HG03575 (cell line): Measurements from ENCODE around the gene ZDHHC3.

Source experiments
- ATAC-seq: cut with Tn5 transposase; IDR thresholded peaks from one replicate; pipeline ENCODE4 v1.9.1; 2021; ENCODE audit not compliant: unreplicated experiment, insufficient number of reproducible peaks, low FRiP score; ENCODE audit errors: extremely low read depth

Gene ZDHHC3

DNA sequence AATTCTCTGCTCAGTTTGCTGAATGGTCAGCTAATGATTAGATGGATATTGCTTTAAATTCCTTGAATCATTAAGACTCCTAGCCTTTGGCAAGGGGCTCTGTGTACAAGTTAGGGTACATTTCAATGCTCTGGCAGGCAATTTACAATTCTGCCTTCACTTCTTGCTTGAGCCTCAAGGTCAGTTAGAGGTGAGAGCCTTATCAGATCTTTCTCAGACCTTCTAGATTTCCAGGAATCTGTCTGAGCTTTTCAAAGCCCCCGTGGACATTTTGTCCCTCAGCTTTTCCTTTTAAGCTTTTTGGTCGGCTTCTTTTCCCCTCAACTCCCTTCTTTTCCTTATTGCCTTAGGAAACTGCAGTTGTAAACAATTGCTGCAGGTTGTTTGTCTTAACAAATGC, 66.9 kb downstream of the ZDHHC3 start:
- no peak for ATAC-seq

DNA sequence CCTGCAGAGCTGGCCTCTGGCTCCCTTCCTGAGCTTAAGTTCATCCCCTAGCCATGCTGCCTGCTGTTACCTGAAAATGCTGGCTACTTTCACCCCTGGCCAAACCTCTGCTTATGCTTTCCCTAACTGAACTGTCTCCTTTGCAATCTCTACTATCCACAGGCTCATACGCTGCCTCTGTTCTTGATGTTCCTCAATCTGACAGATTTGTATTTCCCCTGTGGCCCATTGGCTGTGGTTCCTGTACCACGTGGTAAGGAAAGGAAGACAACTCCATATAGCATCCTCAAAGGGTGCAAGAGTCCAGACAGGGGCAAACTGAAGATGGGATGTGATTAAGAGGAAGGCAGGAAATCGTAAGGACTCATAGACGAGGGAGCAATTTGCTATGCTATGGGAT, 68.4 kb downstream of the ZDHHC3 start:
- ATAC-seq = no peak

DNA sequence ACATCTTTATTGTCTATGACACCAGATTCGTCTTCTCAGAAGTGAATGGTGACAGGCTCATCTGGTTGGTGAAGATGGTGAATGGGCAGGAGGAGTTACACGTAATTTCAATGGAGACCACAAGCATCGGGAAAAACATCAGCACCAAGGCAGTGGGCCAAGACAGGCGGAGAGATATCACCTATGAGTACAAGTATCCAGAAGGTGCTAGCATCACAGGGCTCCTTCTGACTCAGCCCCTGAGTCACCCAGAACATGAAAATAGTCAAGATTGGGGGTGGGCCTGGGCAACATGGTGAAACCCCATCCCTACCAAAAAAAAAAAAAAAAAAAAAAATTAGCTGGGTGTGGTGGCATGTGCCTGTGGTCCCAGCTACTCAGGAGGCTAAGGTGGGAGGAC, 69.0 kb downstream of the ZDHHC3 start:
- ATAC-seq = no peak

DNA sequence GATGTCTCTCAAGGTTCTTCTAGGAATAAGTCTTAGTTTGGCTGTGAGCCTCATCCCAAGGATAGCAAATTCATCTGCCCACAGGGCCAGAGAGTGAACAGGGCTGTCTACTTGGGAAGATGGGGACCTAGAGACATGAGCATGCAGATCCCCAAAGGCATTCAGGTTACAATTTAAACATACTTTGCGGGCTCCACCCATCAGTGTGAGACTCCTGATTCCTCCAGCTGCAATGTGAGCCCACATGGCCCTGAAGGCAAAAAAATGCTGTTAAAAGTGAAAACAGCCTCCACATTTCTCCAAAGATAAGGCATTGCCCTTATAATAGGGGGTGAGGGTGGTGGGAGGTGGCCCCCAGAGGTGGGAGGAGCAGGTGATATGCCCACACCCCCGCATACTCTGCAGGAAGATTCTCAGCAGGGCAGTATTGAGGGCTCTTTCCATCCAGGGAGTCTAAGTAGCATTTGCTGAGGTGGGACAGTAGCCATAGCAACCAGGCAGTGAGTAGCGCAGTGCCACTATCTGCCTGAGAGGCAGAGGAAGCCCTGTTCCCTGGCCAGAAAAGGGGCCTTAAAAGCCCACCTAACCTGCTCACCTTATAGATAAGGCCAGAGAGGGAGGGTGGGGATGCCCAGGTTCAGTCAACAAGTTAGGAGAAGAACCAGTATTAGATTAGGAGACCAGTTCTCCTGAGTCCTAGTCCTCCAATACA, 70.4 kb downstream of the ZDHHC3 start:
- ATAC-seq = no peak

DNA sequence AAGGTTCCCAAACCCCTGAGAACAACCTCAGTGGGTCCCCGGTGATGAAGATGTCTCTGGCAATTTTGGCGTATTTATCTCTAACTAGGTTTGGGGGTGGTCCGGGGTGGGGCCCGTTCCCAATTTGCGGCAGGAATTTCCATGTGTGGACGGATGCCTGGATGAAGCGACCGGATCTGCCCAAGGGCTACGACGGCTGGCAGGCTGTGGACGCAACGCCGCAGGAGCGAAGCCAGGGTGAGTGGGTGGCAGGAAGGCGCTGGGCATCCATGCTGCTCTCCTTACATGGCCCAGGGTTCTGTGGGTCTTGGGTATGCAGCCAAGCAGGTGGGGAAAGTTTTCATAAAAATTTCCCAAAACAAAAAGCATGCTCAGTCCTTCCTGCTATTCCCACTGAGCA, 72.2 kb downstream of the ZDHHC3 start:
- no peak for ATAC-seq

DNA sequence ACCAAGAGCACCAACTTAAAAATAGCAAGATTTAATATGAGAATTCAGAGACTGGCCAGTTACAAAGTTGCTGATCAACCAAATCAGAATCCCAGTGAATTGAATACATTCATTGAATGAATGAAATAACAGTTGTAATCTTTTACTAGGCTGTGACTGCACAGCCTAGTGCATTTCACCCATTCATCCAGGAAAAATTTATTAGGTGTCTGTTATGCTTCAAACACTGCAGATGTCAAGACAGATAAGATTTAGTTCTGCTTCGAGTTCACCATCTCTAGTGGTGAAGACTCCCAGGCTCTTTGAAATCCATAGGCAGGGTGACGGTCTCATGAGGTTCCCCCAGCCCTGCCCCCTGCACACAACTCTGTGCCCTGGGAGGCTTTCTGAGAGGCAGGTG, 72.7 kb downstream of the ZDHHC3 start:
- no peak for ATAC-seq

DNA sequence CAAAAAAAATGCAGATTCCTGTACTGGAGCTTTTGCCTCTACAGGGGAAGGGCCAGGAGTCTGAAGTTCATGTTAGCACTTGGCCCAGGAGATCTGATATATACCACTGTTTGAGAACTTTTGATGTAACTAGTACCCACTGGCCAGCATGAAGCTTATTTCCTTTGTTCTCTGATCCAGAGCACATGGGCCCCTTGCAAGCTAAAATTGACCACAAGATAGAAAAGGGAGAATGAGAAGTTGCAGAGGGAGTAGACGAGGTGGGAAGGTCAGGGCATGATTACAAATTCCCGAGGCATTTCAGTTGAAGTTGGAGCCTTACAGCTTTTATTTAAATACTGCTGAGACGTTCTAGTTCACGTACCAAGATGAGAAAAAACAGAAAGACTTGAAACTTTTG, 73.3 kb downstream of the ZDHHC3 start:
- ATAC-seq = no peak

DNA sequence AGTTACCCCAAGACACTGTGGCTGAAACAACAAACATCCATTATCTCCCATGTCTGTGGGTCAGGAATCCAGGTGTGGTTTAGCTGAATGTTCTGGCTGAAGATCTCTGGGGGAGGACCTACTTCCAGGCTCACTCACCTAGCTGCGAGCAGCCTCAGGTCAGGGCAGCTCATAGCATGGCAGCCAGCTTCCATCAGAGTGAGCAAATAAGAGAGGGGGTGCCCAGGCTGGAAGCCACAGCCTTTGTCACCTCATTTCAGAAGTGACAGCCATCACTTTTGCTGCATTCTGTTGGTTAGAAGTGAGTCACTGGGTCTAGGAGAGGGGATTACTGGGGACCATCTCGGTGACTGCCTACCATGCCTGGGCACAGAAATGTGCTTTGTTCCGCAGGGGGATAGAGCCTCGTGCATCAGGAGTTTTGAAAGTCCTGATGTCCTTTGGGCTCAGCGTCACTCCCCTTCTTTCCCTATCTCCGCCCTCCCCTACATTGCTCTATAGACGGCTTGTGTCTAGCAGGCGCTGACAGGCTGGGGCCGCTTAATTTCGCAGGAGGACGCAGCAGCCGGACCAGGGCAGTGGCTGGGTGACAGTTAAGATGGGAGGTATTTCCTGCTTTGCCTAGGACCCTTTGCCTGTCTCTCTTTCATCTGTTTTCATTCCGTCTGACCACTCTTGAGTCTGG, 76.1 kb downstream of the ZDHHC3 start:
- no peak for ATAC-seq

DNA sequence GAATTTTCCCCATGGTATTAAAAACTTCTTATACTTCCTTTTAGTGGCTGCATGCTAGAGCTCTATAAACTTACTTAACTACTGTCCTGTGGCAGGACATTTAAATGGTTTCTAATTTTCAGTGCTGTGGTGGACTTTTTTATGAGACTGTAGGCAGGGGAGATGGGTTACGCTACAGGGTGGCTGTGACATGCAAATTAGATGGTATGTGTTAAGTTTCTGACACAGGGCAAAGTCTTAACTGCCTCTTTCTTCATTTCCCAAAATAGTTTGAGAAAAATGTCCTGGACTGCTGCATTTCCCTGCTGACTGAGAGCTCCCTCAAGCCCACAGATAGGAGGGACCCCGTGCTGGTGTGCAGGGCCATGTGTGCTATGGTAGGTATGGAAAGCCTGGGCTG, 79.5 kb downstream of the ZDHHC3 start:
- ATAC-seq = no peak

DNA sequence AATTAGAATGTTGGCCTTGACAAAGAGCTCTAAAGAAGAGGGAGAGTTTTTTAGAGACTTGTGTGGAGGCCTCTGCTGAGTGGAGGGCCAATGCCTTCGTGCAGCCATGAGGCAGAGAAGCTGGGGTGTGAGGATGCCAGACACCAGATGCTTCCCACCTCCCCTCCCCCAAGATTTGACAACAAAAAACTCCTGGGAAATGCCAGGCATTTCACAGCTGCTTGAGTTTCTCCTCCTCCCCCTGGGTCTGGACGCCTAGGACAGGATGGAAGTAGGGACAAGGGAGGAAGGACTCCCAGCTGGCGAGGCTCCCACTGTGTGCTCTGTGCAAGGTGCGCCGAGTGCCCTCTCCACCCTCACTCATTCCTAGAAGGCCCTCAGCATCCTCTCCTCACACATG, 81.5 kb downstream of the ZDHHC3 start:
- ATAC-seq = no peak

DNA sequence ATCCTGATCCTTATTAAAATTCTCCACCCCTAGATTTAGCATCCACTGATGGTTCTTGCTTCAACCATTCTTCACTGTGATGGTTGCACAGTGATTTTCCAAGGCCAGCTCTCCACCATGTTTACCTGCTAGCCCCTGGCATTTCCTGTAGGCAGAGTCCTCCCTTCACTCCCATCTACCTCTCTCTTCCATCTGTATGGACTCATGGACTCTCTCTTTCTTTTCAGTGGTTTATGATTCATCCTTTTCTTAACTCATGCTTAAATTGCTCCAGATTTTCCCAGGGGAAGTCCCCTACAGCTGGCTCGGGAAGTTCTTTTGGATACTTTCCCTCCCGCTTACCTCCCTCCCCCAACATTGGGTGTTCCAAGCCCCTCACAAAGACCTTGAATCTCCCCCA, 82.9 kb downstream of the ZDHHC3 start:
- no peak for ATAC-seq

DNA sequence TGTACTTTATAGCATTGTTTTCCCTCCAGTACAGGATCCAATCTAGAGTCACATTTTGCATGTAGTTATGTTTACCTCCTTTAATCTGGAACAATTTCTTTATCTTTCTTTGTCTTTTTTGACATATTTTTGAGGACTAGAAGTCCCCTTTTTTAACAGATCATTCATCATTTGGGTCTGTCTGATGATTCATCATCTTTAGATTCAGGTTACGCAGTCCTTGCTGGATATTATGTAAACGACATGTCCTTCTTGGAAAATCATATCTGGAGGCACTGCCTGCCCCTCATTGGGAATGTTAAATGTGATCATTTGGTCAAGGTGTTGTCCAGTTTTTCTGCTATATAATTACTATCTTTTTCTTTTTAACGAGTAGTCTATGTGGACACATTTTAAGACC, 83.3 kb downstream of the ZDHHC3 start:
- ATAC-seq = no peak

DNA sequence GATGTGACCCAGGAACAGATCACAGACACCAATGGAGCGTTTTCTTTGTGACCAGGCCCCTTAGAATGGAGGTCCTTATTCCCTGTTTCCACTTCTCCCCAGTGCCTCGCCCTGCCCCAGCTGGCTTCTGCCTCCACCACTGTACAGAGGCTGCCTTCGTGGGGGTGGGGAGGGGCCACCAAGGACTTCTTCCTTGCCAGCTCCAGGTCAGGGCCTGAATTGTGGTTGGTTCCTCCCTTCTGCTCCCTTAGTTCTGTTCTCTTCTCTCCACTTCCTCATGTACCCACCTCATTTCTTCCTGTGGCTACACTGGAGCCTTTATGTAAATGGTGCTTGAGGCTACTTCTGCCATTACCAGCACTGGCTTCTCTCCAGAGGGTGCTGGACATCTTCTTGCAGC, 85.1 kb downstream of the ZDHHC3 start:
- no peak for ATAC-seq

DNA sequence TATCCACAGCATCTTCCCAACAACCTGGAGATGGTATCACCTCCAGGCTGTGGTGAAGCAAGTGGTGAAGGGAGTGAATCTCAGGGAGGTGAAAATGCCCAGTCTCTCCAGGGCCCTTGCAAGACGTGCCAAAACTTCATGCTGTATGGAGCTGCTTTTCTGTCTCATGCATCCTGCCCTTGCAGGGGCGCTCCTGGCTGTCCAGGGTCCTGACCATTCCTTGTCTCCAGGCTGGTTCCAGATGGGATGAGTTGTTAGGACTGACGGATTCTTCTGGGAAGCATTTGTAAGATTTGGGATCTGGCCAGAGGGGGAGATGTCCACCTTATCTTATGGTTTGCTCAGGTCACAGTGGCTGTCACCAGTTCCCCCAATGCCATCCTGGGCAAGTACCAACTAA, 85.7 kb downstream of the ZDHHC3 start:
- no peak for ATAC-seq

DNA sequence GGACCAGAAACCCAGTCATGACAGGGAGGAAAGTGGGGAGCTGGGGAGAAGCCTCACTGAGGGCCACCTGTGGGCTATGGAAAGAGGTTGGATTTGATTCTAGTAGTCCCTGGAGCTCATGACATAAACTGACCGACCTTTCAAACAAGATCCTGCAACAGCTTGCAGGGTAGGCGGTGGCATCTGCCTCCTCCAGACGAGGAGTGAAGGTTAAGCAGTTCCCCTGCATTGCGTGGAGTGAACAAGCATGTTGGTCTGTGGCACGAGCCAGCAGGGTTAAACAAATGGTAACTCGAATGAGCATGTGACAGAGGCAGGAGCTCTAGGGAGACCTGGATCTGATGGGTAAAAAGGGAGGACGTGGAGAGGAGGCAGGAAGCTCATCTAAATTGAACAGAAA, 88.9 kb downstream of the ZDHHC3 start:
- no peak for ATAC-seq

DNA sequence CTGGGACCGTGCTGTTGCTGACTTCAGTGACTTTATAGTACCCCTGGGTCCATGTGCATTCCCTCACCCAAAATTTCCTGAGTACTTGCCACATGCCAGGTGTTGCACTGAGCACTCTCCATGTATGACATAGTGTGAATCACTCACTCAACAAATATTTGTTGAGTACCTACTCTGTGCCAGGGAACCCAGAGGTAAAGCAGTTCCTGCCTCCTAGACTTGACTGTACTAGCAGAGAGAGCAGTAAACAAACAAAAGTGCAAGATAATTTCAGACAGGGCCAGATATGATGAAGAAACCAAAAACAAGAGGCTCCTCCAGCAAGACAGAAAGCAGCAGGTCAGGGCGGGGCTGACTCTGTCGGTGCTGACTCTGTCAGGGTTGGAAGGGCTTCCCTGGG, 89.4 kb downstream of the ZDHHC3 start:
- no peak for ATAC-seq

DNA sequence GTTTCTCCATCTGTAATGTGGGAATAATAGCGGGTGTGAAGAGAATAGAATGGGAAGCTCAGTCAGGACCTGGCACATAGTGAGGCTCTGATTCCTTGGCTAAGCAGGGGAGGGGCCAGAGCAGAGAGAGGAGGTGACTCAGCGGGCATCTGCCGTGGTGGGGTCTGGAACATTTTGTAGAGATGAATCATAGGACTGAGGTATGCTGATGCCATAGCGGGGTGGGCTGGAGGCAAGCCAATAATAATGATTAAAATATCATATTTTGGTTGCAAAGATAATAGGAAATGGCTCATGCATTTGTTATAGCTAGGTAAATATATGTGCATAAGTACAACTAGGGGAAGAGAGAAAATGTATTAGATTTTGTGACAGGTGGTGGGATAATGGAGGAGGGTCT, 90.4 kb downstream of the ZDHHC3 start:
- ATAC-seq = no peak

DNA sequence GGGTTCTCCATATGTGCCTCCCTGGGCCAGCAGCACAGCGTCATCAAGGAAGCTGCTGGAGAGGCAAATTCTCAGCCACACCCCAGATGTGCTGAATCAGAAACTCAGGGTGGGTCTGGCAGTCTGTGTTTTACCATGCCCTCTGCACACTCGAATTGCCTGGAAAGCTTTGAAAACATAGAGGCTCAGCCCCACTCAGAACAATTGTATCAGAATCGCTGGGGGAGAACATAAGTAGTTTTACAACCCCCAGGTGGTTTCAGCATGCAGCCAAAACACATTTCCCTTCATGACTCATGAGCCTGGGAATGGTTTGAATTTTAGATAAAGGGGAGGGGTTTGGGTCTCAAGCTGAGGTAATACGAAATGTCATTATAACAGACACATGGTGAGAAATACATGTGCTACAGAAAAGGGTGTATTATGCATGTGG, 92.0 kb downstream of the ZDHHC3 start:
- ATAC-seq = no peak

DNA sequence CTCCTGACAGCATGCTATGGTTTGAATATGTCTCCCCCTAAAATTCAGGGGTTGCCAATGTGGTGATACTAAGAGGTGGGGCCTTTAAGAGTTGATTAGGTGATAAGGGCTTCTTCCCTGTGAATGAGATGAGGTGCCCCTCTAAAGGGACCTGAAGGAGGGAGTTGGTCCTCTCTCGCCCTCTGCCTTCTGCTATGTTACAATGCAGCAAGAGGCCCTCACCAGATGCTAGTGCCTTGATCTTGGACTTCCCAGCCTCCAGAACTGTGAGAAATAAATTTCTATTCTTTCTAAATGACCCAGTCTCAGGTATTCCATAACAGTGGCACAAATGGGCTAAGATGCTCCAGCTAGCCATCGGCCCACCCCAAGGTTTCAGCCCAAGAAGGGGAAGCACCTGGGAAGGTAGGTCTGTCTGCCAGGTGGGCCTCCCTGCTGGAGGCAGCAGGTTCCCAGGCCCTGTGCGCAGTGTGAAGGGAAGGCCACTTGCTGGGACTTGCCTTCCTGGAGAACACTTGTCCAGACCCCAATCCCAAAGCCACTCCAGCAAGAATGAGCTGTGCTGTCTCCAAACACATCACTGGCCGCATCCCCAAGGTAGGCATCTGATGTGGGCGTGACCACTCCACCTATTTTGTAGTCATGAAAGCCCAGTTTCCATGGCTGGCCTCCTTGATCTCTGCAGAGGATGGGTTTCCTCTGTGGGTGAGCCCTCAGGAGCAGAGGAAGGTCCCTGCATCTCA, 92.6 kb downstream of the ZDHHC3 start:
- no peak for ATAC-seq

DNA sequence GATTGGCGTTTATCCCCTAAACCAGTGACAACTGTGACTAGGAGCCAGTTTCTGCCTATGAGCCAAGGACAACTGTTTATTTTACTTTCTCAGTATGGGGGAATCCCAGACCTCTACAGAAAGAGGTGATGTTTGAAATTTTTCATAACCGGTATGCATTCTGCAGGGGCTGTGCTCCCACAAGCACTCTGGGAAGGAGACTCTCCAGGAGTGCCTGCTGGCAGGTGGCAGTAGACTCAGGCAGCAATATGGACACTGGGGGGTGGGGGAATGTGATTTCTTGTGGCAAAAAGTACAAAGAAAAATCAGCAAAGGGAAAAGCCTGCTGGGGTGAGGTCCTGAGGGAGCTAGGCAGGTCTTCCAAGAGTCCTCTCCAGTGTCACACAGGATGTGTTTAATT, 95.7 kb downstream of the ZDHHC3 start:
- no peak for ATAC-seq
